ENCODE results near the gene RGS7. TPM values are rescaled to one million over a fixed set of nuclear protein-coding genes. Genes with fewer than 3 reads are reported as not detected.

Gene RGS7
- polyA plus RNA-seq, 2 of the 4 experiments (the other 2 are of a cell fraction): 0.08 TPM; not detected in 1

GRCh38 chr1:241356187-241356518 lies 852 bp downstream of the RGS7 start:
- H3K27ac ChIP-seq: no peak overlapping the region
- H3K9me3 ChIP-seq: no peaks in the 10 kb centered on the region
- no peak for DNase-seq (ENCODE audit: low read depth in 1 of 2, low spot score in 1 of 2)
- ChIA-PET CTCF (no interaction called here), POLR2A (no interaction called here)
- peaks cover 7% of the 10 kb centered on the region; the same call in 1 of the 3 replicates for H3K4me1 ChIP-seq
- H3K4me3 ChIP-seq: peak overlapping the region; percentile 68
- peak overlapping the region; percentile 95 for H3K4me2 ChIP-seq
- no peak for TF ChIP-seq MAX (IDR thresholded peaks at IDR 0.05)
- no peak for TF ChIP-seq KDM1A (IDR thresholded peaks at IDR 0.05; ENCODE audit: low read depth)
- TF ChIP-seq FOXS1 (CRISPR knock-in tag; IDR thresholded peaks at IDR 0.05): no peak
- no peak for FAIRE-seq
- ATAC-seq: peak in 1 of 2 experiments; percentile 16; a peak in 3 of 6 replicates
- 50% methylated on average over 14 of the region's 14 CpGs for WGBS (ENCODE audit: missing lambda C conversion rate)

- FAIRE-seq (no peak), DNase-seq (ENCODE audit: low read depth in 1 of 2, low spot score in 1 of 2) (no peak), ATAC-seq (no peak)
- H3K4me3 ChIP-seq: no peak overlapping the region
- H3K4me1 ChIP-seq: peaks cover 7% of the 10 kb centered on the region; the same call in 1 of the 3 replicates
- 56% methylated on average over 11 of the region's 11 CpGs for WGBS (ENCODE audit: missing lambda C conversion rate)
- no peaks in the 10 kb centered on the region for H3K9me3 ChIP-seq
- CTCF ChIA-PET: no interaction called here
- H3K27ac ChIP-seq: no peak overlapping the region
- POLR2A ChIA-PET: no interaction called here
- TF ChIP-seq EHMT2 (IDR thresholded peaks at IDR 0.05; ENCODE audit: low read depth) (no peak), JUNB (IDR thresholded peaks at IDR 0.05) (no peak), REST (IDR thresholded peaks at IDR 0.05) (no peak), ATOH8 (CRISPR knock-in tag; IDR thresholded peaks at IDR 0.05; ENCODE audit: low read depth) (no peak), FOSL2 (IDR thresholded peaks at IDR 0.05) (no peak), FOSL2 (CRISPR knock-in tag; IDR thresholded peaks at IDR 0.05) (no peak), MYC (IDR thresholded peaks at IDR 0.05; ENCODE audit: borderline replicate concordance, low read length) (no peak), HOXB5 (CRISPR knock-in tag; IDR thresholded peaks at IDR 0.05) (no peak), EP300 (IDR thresholded peaks at IDR 0.05) (no peak), KDM1A (IDR thresholded peaks at IDR 0.05; ENCODE audit: low read depth) (no peak), CHD2 (IDR thresholded peaks at IDR 0.05; ENCODE audit: low read length, partially characterized antibody) (no peak), CEBPB (IDR thresholded peaks at IDR 0.05) (no peak), ESRRA (IDR thresholded peaks at IDR 0.05; ENCODE audit: borderline replicate concordance, low read length) (no peak), BHLHE40 (IDR thresholded peaks at IDR 0.05; ENCODE audit: low read depth, low read length) (no peak), MAX (IDR thresholded peaks at IDR 0.05) (no peak), MAZ (IDR thresholded peaks at IDR 0.05; ENCODE audit: borderline replicate concordance, low read depth, low read length) (no peak), MAFK (IDR thresholded peaks at IDR 0.05; ENCODE audit: partially characterized antibody) (no peak), RFX5 (IDR thresholded peaks at IDR 0.05) (no peak)
- no peak overlapping the region for H3K4me2 ChIP-seq
Observed at GRCh38 chr1:241355311-241356010, 1.5 kb downstream of the RGS7 start.

GRCh38 chr1:241352401-241352800 lies 4.6 kb downstream of the RGS7 start:
- TF ChIP-seq CBX2 (IDR thresholded peaks at IDR 0.05; ENCODE audit: borderline replicate concordance, low read depth) (no peak), JUN (IDR thresholded peaks at IDR 0.05) (no peak), MAFK (IDR thresholded peaks at IDR 0.05; ENCODE audit: partially characterized antibody) (no peak), RARB (CRISPR knock-in tag; IDR thresholded peaks at IDR 0.05) (no peak), PBX3 (IDR thresholded peaks at IDR 0.05) (no peak)
- H3K4me3 ChIP-seq: no peak overlapping the region
- ChIA-PET CTCF (no interaction called here), POLR2A (no interaction called here)
- no peak overlapping the region for H3K4me2 ChIP-seq
- no peak for FAIRE-seq
- peaks cover 5% of the 10 kb centered on the region; the same call in 1 of the 3 replicates for H3K4me1 ChIP-seq
- 53% methylated on average over 2 of the region's 2 CpGs for WGBS (ENCODE audit: missing lambda C conversion rate)
- ATAC-seq: no peak
- no peak for DNase-seq (ENCODE audit: low read depth in 1 of 2, low spot score in 1 of 2)
- no peak overlapping the region for H3K27ac ChIP-seq
- H3K9me3 ChIP-seq: no peaks in the 10 kb centered on the region
